Glutamatergic neuron (in vitro differentiated cells): ENCODE data around the gene ITSN1. TPM values are rescaled to one million over a fixed set of nuclear protein-coding genes. Genes with fewer than 3 reads are reported as not detected.

Experiments
- DNase-seq: peaks from one replicate; pipeline ENCODE4 v3.0.0; 2022
- H3K27ac Mint-ChIP-seq: one replicate; pipeline ENCODE4 v1.8.0; 2020; ENCODE audit warnings: mild to moderate bottlenecking, mixed read lengths, inconsistent platforms; ENCODE audit not compliant: unreplicated experiment
- H3K27me3 Mint-ChIP-seq: one replicate; pipeline ENCODE4 v1.8.0; 2020; ENCODE audit warnings: mild to moderate bottlenecking, moderate library complexity, mixed read lengths, inconsistent platforms; ENCODE audit not compliant: unreplicated experiment
- H3K36me3 Mint-ChIP-seq: one replicate; pipeline ENCODE4 v1.8.0; 2020; ENCODE audit warnings: mild to moderate bottlenecking, mixed read lengths, inconsistent platforms; ENCODE audit not compliant: unreplicated experiment
- H3K4me1 Mint-ChIP-seq: one replicate; pipeline ENCODE4 v1.8.0; 2020; ENCODE audit warnings: mild to moderate bottlenecking, low read depth, mixed read lengths, inconsistent platforms; ENCODE audit not compliant: unreplicated experiment
- H3K4me3 Mint-ChIP-seq: one replicate; pipeline ENCODE4 v1.8.0; 2020; ENCODE audit warnings: mild to moderate bottlenecking, mixed read lengths, inconsistent platforms; ENCODE audit not compliant: unreplicated experiment
- H3K9me3 Mint-ChIP-seq: one replicate; pipeline ENCODE4 v1.8.0; 2020; ENCODE audit warnings: mild to moderate bottlenecking, moderate library complexity, mixed read lengths, inconsistent platforms; ENCODE audit not compliant: unreplicated experiment
- total RNA-seq: library from RNA; stranded (reverse); fragmentation: NEBNext Ultra II Directional; extraction: Animal tissue kit (Norgen Biotek cat#: 25700); gene quantifications from one replicate; pipeline ENCODE4 v1.2.1, GENCODE V29; 2021; ENCODE audit not compliant: unreplicated experiment
- TF ChIP-seq, protein P1 (sequence below): fragments of 200-600 bp; sonication (generic); IDR thresholded peaks from one replicate; pipeline ENCODE4 v1.5.0; 2021; ENCODE audit not compliant: partially characterized antibody, unreplicated experiment

ITSN1 gene
- total RNA-seq, 1 donor from 2014 or later = 89.1 TPM

DNA sequence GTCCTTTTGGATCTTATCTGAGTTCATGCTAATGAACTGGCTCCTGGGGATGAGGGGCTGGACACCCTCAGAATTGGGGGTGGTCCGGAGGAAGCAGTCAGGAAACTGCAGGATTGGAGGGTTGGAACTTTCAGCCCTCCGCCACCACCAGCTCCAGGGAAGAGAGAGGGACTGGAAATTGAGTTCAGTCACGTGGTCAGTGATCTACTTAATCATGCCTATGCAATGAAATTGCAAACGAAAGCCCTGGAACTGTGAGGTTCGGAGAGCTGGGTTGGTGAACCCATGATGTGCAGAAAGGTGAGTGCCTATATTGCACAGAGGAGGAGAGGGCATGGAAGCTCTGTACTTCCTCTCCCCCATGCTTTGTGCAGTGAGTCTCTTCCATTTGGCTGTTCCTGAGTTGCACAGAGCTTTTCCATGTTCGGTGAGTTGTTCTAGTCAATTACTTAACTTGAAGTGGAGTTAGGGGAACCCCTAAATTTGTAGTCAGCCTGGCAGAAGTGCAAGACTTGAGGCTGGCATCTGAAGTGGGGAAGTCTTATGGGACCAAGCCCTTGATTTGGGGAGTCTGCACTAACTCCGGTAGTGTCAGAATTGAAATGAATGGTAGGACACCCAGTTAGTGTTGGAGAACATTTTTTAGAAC is 16.7 kb downstream of the ITSN1 start:
- H3K9me3 Mint-ChIP-seq = peaks cover 4% of the 10 kb centered on the region
- no peak for DNase-seq
- no peak overlapping the region for H3K4me3 Mint-ChIP-seq
- peaks cover 4% of the 10 kb centered on the region for H3K36me3 Mint-ChIP-seq
- TF ChIP-seq, protein P1, sequence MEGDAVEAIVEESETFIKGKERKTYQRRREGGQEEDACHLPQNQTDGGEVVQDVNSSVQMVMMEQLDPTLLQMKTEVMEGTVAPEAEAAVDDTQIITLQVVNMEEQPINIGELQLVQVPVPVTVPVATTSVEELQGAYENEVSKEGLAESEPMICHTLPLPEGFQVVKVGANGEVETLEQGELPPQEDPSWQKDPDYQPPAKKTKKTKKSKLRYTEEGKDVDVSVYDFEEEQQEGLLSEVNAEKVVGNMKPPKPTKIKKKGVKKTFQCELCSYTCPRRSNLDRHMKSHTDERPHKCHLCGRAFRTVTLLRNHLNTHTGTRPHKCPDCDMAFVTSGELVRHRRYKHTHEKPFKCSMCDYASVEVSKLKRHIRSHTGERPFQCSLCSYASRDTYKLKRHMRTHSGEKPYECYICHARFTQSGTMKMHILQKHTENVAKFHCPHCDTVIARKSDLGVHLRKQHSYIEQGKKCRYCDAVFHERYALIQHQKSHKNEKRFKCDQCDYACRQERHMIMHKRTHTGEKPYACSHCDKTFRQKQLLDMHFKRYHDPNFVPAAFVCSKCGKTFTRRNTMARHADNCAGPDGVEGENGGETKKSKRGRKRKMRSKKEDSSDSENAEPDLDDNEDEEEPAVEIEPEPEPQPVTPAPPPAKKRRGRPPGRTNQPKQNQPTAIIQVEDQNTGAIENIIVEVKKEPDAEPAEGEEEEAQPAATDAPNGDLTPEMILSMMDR = no peak
- H3K4me1 Mint-ChIP-seq = peaks cover 3% of the 10 kb centered on the region
- H3K27me3 Mint-ChIP-seq = no peaks in the 10 kb centered on the region
- no peak overlapping the region for H3K27ac Mint-ChIP-seq

DNA sequence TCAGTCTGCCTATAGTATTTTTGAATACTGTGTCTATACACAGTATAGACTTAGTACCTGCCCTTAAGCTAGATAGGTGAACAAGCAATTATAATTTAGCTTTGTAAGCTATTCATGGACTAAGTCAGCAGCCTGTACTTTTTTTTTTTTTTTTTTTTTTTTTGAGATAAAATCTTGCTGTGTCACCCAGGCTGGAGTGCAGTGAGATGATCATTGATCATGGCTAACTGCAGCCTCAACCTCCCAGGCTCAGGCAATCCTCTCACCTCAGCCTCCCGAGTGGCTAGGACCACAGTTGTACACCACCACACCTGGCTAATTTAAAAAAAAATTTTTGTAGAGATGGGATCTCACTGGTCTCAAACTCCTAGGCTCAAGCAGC is 17.3 kb downstream of the ITSN1 start:
- Mint-ChIP-seq H3K27ac (no peak overlapping the region), H3K4me1 (peaks cover 3% of the 10 kb centered on the region)

DNA sequence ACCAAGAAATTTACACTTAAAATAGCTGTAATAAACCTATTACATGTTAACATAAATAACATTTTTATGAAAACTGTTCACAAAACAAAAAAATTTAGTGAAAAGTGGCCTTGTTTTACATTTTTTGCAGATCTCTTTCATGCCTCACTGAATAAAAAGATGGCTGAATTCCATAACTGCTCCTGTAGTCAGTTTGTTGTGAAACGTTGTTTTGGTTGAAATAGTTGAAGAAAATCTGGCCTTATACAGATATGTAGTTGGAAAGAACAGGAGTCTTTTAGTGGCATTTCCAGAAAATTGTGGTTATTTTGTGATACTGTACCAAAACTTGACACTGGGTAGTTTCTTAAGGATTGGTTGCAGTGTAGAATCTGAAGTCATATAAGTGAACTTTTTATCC is 18.1 kb downstream of the ITSN1 start:
- Mint-ChIP-seq H3K4me1 (peaks cover 3% of the 10 kb centered on the region), H3K27me3 (no peaks in the 10 kb centered on the region), H3K27ac (no peak overlapping the region), H3K9me3 (peaks cover 4% of the 10 kb centered on the region), H3K4me3 (no peak overlapping the region), H3K36me3 (no peaks in the 10 kb centered on the region)
- DNase-seq = no peak
- TF ChIP-seq, protein P1 = no peak

More for the DNA sequence above, 17.3 kb downstream of the ITSN1 start:
- Mint-ChIP-seq H3K36me3 (peaks cover 4% of the 10 kb centered on the region), H3K9me3 (peaks cover 4% of the 10 kb centered on the region), H3K27me3 (no peaks in the 10 kb centered on the region), H3K4me3 (no peak overlapping the region)
- TF ChIP-seq, protein P1 = no peak
- no peak for DNase-seq

DNA sequence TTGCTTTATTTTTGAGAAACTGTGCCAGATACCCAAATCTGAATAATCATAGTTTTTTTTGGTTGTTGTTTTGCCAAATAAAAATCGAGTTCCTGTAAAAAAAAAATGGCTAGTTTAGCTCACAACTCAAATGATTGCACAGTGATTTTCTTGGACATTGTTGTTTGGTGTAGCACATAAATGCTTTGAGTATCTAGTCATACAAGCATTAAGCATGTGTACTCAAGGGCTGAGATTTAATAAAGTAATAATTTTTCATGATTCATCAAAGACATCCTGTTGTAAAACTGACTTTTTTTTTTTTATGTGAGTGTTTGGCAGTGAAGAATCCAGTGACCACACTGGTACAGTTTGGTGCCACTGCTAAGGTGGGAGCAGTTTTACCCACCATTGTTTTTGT is 18.8 kb downstream of the ITSN1 start:
- Mint-ChIP-seq H3K9me3 (peaks cover 2% of the 10 kb centered on the region), H3K4me3 (no peak overlapping the region), H3K27me3 (no peaks in the 10 kb centered on the region), H3K36me3 (no peaks in the 10 kb centered on the region), H3K27ac (no peak overlapping the region), H3K4me1 (no peaks in the 10 kb centered on the region)
- TF ChIP-seq, protein P1 = no peak
- no peak for DNase-seq

DNA sequence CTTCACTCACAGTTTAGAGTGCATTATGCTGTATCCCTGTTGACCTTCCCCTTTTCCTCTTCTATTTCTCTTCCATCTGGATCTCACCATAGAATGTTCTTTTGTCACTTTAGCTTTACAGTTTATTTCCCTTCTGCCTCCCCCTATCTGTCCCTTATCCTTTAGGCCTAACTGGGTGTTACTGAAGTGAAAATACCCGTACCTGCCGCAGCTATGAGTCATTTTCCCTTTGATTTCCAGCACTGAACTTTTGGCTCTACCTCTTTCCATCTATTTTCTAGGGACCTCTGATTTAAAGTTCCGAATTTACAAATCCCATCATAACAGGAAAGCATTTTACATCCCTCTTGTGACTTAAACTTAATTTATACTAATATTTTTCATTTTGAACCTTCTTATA is 19.7 kb downstream of the ITSN1 start:
- Mint-ChIP-seq H3K27me3 (no peaks in the 10 kb centered on the region), H3K9me3 (peaks cover 2% of the 10 kb centered on the region), H3K4me1 (no peaks in the 10 kb centered on the region), H3K4me3 (no peak overlapping the region), H3K27ac (no peak overlapping the region), H3K36me3 (no peaks in the 10 kb centered on the region)
- TF ChIP-seq, protein P1 = no peak
- DNase-seq = no peak
